ENCODE results near the gene GTPBP8.
A peak's percentile ranks its signal among the peaks of the same experiment; 100 is the strongest.
"Not testable (repeated sequence)": the region's sequence is repeated elsewhere in the genome, so short reads cannot be mapped to it uniquely, and the experiment has no call there.

The GTPBP8 gene

DNA sequence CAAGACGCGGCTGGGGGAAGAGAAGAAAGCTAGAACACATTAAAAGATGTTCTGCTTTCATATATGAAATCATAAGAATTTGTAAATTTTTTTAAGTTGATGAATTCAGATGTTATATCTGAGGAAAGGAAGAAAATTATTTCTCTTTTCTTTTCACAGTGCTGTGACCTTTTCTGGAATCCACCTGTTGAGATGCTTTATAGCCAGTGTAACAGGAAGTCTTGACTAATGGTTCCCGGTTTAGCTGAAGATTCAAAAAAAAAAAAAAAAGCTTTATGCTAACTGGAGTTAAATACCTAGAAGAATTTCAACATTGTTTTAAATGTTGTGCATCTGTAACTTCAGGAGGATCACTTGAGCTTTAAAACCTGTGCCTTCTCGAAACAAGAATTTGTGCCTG, 9.9 kb downstream of the GTPBP8 start:
- DNase-seq (ENCODE audit: low spot score) = no peak

DNA sequence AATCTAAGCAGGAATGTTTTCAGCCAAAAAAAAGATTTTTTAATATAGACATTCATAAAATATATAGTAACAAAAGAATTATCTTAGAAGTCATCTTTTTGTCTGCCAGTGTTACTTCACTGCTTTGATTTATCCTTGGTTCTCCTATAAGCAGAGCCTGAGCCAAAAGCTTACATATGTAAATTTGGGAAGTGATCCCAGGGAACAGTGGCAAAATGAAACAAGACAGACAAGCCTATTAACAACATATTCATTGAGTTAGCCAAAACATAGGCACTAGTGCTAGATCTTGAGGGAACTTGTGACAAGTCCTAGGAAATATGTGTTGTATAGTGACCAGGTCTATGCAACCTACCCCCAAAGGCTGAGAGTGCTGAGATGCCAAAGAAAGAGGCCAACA, 11.3 kb downstream of the GTPBP8 start:
- no peak for DNase-seq (ENCODE audit: low spot score)

DNA sequence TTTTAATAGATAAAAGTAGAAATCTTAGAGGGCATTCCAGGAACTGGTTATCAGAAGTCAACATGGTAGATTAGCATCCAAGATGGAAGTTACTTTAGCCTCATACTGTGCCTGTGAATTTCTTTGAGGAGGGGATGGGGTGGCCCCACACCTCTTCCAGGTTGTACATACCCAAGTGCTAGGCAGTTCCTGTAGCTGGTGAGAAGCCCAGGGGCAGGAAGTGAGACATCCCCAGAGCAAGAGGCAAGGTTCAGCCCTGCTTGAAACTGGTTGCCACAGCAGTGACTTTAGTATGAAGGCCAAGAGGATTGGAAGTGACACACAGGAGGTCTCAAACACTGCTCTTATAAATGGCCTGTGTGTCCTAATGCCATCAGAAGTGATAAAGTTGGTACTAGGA, 11.9 kb downstream of the GTPBP8 start:
- DNase-seq (ENCODE audit: low spot score) = peak; percentile 64

DNA sequence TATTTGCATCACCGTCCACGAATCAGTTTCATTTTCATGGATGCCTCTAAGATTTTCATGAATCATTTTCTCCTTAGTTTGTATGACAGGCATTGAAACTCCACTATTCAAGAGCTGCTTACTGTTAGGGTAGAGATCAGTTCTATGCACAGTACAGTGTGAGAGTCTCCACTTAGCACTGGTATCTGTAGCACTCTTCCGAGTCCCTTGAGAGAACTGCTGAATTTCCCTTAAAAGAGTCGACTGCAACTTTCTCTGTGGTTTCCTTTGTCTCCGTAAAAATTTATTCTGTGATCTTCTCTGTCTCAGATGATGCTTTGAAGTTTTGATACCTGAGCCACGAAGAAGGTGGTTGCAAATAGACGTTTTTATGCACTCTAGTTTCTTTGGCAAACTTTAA, 14.8 kb downstream of the GTPBP8 start:
- peak; percentile 68 for DNase-seq (ENCODE audit: low spot score)

DNA sequence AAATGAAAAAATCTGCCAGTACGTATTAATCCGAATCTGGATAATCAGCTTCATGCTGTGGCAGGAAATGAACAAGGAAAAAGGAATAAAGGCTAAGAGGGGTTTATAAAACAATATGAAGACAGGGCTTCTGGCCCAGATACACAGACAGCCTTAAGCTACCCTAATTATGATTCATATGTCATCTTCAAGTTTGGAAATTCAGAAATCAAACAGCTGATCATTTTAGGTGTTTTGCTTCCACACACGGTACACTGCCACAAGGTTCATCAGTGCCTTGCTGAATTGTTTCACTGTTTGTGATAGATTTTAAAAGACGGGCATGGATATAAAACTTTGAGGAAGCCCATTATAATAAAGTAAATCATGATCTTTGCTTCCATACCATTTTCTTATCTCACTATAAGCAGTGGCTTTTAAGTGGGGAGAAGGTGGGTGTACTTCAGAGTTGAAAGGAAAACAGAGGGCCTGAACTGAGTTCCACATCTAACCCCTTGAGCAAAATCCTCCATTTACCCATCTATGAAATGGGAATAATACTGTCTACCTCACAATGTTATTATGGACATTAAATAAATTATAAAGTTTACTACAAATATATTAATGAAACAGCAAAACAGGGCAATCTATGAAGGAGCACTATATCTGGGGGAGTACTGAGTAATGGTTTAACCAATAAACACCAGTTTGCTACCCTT, 15.7 kb downstream of the GTPBP8 start:
- no peak for DNase-seq (ENCODE audit: low spot score)

DNA sequence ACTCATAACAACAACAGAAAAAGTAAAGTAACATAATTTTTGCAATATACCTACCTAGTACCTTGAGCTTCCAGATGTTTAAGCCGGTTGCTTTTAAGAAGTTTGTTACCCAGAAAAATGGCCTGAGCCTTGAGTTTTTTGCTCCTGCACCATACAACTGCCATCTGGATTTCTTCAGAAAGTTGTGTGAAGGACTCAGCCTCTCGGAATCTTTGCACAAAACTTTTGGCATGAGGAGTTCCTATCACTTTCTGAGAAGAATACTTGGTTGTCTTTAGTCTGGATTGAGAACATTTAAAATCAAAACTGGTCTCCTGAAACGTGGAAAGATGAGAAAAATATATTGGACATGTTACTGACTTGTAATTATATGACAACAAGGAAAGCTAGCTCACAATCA, 17.3 kb downstream of the GTPBP8 start:
- no peak for DNase-seq (ENCODE audit: low spot score)

DNA sequence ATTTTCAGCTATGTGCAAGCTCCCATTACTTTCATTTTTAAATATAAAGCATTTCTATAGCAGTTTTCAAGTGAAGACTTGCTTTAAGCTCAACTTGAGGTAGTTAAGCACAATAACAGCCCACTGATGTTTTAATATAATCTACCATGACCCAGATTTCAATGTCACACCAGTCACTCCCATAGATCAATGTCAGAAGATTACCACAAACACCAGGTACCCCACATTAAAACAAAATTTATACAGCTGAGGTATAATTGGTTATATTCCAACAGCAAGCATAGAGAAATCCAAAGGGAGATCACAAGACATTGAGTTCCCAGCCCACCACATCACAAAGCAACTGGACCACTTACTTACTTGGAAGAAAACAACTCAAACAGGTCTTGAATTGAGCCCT, 22.8 kb downstream of the GTPBP8 start:
- no peak for DNase-seq (ENCODE audit: low spot score)

DNA sequence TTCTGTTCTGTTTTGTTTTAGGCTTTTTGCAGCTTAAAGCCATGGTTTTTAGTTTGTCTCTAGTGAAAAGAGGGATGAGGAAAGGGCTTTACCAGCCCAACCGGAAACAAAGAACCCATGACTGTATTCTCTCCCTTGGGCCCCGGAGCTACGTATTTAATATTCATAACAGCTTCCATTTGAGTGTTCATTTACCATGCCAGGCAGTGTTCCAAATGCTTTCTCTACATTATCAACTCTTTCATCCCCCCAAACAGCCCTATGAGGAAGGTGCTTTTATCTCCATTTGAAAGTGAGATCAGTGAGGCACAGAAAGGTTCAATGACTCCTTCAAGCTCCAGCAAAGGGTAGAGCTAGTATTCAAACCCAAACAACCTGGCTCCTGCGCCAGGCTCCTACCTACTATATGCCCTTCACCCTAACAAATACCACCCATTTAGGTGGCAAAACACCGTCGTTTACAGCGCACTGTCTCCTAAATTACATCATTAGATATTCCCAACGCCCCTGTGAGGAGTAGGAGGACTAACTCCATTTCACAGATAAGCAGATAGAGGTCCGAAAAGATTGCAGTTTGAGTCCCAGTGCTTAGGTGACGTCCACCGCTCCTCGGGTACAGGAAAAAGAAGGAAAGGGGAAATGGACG, 27.9 kb downstream of the GTPBP8 start:
- no peak for DNase-seq (ENCODE audit: low spot score)

DNA sequence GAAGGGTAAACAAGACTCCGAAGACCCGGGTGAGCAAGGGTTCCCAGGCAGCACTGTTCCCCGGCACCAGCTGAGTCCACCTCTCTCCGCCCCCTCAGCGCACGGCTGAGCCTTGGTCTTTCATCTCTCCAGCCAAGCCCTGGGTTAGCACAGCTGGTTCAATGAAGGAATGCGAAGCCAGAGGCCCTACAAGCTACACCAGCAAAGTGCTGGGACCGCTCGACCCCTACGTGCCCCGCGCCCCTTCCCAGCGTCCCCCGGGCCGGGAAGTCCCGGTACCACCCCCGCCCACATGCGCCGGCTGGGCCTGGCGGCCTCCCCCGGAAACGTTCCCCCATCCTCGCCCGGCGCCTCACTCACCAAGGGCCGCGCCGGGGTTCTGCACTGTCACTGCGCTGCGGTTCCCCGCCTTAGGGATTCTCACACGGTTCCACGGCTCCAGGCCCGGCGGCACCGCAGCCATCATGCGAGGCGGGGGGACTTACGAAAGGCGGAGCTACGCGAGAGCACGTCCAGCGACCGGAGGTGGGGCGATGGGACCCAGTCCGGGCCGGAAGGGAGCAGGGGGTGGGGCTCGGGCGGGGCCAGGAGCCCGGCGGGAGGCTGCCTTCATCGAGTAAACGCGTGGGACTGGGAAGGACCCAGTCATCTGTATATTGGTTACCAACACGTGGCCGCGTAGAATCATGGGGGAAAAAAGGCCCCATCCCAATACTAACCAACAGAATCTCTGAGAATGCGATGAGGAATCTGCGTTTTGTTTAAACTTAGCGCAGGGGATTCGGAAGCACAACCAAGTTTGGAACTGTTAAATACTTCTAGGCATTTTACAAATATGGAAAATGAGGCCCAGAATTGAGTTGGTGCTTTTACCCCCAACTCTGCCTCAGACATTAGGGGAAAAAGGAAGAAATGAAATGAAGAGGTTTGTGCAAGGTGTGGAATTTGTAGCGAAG, 28.7 kb downstream of the GTPBP8 start:
- DNase-seq (ENCODE audit: low spot score) = peak; percentile 85

DNA sequence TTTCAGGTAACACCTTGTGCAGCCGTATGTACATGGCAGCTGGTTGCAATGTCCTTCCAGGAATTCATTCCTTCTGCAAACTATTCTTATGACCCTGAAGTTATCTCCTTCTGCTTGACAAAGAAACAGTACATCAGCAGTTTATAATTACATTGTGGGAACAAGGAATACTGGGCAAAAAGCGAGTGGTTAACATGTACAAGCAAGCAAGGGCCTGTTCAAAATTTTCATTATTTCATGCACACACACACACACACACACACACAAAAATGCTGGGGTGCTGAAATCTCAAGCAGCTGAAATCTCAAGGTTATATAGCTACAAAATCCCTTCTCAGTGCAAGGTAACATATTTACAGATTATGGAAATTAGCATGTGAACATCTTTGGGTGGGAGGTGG, 30.7 kb downstream of the GTPBP8 start:
- DNase-seq (ENCODE audit: low spot score) = no peak

DNA sequence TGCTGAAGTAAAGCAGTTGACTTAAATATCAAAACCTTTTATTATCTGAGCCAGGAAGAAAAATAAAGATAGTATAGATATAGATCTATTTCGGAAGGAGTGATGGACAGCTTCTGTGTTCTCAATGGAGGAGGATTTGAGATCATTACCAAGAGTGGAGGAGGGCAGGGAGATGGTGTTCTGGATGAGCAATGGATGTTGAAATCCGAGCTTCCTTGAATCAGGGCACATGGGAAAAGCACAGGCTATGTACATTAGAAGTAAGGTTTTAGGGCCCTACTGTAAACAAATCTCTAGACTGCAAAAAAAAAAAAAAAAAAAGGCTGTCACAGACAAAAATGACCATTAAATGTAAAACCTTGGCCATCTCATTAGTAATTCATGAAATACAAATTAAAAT, 43.2 kb downstream of the GTPBP8 start:
- DNase-seq (ENCODE audit: low spot score) = no peak

DNA sequence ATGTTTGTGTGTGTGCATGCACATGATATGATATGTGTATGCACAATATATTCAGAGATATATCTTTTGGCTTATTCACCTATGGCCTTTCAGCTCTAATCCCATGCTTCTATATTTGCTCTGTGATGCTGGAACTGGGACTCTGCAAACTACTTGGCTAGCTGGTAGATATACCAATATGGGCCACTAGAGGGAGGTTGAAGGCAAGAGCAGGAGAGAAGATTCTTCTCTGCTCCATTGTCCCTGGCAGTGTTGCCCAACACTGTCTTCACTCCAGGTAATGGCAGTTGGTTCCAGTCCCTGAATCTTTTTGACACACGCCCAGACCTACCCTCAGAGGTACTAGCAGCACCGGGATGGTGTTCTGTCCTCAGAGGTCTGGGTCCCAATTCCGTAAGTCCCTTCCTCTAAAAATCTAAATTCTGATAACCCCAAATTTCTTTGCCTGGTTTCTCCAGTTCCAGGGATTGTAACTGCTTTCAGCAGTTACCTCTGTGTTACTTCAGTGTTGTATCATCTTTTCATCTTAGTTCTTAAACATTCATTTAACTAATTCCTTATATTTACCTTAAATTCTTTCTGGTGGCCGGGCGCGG, 44.7 kb downstream of the GTPBP8 start:
- DNase-seq (ENCODE audit: low spot score) = peak; percentile 52

DNA sequence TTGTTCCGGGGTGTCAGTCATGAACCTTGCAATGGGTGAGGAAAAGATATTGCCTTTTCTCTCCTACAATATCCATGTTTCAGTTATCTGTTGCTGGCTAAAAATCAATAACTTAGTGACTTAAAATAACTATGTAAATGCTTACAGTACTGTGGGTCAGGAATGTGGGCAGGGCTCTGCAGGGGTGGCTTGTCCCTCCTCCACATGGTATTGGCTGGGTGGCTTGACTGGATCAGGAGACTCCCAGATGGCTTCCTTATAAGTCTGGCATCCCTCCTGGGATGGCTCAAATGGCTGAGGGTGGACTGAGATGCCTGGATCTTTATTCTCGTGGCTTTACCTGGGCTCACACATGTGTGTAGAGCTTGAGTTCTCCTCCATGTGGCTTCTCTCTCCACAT, 47.5 kb downstream of the GTPBP8 start:
- DNase-seq (ENCODE audit: low spot score) = no peak

DNA sequence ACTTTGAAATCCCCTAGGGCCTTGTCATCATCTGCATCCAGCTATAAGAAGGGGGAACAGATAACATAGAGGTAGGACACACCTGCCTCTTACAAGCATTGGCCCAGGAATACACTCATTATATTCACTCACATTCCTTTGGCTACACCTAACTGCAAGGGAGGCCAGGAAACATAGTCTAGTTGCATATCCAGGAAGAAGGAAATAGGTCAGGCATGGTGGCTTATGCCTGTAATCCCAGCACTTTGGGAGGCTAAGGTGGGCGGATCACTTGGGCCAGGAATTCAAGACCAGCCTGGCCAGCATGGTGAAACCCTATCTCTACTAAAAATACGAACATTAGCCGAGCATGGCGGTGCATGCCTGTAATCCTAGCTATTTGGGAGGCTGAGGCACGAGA, 48.8 kb downstream of the GTPBP8 start:
- no peak for DNase-seq (ENCODE audit: low spot score)

DNA sequence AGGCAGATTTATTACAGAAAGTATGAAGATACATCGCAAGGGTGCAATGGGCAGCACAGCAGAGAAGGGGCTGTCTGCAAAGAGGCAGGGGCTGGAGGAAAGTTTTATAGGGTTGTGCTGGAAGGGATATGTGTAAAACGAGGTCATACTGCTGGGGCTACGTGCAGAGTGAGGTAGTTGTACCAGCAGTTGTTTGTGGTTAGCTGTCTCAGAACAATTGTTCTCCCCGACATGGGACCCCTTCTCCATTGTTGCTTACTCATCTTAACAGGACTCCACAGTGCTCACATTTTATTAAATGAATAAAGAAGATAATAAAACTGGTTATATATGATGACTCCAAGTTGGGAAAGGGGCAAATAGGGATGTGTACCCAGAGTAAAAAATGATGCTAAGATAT, 49.4 kb downstream of the GTPBP8 start:
- no peak for DNase-seq (ENCODE audit: low spot score)

DNA sequence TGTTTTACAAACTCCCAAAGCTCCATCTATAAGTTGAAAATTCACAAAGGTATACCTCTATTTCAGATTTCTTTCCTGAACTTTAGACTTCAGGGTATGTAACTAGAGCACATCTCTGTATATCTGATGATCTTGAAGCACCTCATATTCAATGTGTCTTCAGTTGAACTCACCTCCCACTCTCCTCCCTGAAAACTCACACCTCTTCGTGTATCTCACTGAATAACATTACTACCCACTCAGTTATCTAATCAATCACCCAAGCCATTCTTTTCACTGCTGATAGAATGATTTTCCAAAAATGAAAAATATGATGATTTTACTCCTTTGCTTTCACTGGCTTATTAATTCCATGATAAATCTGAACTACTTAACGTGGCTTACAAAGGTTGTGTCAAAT, 52.9 kb downstream of the GTPBP8 start:
- DNase-seq (ENCODE audit: low spot score) = no peak

DNA sequence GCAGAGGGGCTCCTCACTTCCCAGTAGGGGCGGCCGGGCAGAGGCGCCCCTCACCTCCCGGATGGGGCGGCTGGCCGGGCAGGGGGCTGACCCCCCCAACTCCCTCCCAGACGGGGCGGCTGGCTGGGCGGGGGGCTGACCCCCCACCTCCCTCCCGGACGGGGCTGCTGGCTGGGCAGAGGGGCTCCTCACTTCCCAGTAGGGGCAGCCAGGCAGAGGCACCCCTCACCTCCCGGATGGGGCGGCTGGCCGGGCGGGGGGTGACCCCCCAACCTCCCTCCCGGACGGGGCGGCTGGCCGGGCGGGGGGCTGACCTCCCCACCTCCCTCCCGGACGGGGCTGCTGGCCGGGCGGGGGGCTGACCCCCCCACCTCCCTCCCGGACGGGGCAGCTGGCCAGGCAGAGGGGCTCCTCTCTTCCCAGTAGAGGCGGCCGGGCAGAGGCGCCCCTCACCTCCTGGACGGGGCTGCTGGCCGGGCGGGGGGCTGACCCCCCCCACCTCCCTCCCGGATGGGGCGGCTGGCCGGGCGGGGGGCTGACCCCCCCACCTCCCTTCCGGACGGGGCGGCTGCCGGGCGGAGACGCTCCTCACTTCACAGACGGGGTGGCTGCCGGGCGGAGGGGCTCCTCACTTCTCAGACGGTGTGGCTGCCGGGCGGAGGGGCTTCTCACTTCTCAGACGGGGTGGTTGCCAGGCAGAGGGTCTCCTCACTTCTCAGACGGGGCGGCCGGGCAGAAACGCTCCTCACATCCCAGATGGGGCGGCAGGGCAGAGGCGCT, 55.6 kb downstream of the GTPBP8 start:
- not testable (repeated sequence) for DNase-seq (ENCODE audit: low spot score)

DNA sequence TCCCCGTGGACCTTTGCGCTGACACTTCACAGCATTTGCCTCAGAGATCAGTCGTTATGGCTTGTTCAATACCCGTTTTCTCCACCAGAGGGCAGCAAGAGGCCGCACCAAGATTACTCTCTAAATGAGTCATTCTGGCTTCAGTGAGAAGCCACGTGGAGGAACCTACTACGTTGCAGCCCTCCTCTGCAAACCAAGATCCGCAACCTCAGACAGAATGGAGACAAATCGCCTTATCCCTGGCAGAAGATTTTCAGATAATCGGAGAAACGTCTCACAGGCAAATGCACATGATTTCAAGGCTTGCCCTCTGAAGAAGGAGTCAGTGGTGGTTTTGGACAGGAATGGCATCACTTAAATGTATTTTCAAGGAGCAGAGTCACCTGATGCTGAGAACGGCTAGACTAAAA, 60.5 kb downstream of the GTPBP8 start:
- DNase-seq (ENCODE audit: low spot score) = peak; percentile 82
